Measurements from ENCODE around the gene GRPR.

DNA sequence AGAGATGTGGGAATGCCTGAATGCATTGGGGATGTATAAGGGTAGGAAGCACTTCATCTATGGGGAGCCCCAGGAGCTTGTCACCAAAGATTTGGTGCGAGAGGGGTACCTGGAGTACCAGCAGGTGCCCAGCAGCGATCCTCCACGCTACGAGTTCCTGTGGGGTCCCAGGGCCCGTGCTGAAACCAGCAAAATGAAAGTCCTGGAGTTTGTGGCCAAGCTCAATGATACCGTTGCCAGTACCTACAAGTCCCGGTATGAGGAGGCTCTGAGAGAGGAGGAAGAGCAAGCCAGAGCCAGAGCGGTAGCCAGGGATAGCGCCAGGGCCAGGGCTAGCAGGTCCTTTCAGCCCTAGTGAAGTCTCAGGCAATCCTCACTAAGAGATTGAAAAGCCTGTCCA is 47.7 kb downstream of the GRPR start:
- TF ChIP-seq, protein P1, sequence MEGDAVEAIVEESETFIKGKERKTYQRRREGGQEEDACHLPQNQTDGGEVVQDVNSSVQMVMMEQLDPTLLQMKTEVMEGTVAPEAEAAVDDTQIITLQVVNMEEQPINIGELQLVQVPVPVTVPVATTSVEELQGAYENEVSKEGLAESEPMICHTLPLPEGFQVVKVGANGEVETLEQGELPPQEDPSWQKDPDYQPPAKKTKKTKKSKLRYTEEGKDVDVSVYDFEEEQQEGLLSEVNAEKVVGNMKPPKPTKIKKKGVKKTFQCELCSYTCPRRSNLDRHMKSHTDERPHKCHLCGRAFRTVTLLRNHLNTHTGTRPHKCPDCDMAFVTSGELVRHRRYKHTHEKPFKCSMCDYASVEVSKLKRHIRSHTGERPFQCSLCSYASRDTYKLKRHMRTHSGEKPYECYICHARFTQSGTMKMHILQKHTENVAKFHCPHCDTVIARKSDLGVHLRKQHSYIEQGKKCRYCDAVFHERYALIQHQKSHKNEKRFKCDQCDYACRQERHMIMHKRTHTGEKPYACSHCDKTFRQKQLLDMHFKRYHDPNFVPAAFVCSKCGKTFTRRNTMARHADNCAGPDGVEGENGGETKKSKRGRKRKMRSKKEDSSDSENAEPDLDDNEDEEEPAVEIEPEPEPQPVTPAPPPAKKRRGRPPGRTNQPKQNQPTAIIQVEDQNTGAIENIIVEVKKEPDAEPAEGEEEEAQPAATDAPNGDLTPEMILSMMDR (optimal IDR thresholded peaks at IDR 0.05 in 1 of 3, IDR thresholded peaks at IDR 0.05 in 1 of 3, conservative IDR thresholded peaks at IDR 0.05 in 1 of 3; ENCODE audit: extremely low read depth in 1 of 3, insufficient read depth in 2 of 3, low read length in 3 of 3) = no peak
- no peak for TF ChIP-seq EZH2 (IDR thresholded peaks at IDR 0.05; ENCODE audit: low read length)
